NCI-H2107 (cell line): ENCODE results near the gene NPVF.
A peak's percentile ranks its signal among the peaks of the same experiment; 100 is the strongest.

ENCODE experiments used
- DNase-seq: peaks from one replicate; lab custom pipeline; 2025; lab: John Stamatoyannopoulos, UW

Gene NPVF, protein sequence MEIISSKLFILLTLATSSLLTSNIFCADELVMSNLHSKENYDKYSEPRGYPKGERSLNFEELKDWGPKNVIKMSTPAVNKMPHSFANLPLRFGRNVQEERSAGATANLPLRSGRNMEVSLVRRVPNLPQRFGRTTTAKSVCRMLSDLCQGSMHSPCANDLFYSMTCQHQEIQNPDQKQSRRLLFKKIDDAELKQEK

DNA sequence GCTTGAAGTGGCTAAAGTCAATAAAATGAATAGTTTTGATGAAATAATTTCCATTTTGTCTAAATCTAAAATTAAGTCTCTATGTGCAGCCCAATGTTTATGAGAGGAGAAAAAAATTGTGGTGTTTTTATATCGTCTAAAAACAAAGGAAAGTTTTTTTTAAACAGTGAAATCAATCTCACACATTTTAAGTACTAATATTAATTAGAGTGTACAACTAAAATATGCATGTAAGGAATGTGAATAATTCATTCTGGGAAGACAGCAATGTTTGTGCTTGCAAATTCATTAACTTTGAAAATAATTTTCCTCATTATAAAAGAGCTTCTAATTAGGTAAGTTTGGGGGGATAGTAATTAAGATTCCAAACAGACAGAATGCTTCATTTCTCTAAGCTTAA lies at the start of gene NPVF:
Gene NPVF, minus strand, starts transcription at position 101 of the 400 bp plus-strand sequence. Its CDS starts 47 bp downstream, at position 54.
- DNase-seq: no peak

DNA sequence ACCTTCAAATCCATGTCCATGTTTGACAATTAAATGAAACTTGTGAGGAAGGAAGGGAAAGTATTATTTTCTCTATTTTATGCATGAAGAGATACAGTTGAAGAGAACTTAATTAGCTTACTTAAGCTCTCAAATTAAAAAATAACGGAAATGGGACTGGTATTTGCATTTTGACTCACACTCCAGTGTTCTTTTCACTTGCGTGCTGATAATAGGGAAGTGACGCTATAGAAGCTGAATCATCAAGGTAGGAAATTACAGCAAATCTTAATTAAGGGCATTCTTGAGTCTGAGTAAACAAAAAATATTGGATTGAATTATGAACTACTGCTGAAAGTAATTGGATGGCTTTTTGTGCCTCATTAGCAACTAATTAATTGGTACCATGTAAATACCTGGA lies 44.0 kb upstream of the NPVF start:
- DNase-seq: no peak

DNA sequence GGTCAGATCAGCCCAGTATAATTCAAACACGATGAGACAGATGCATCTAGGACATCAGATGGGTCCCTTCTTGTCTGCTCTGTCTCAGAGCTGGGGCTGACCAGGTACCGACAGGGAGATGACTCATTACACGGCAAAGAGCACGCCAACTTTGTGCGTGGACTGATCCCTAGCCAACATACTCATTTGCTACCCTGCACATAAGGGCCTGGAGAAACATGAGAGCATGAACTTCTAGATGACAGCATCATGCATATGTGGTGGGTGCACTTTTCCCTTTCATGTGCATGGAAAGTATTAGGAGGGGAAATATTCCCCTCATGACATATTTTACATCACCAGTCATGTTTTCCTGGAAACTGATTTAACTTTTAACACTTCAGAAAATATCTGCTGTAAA lies 35.1 kb upstream of the NPVF start:
- DNase-seq: no peak

DNA sequence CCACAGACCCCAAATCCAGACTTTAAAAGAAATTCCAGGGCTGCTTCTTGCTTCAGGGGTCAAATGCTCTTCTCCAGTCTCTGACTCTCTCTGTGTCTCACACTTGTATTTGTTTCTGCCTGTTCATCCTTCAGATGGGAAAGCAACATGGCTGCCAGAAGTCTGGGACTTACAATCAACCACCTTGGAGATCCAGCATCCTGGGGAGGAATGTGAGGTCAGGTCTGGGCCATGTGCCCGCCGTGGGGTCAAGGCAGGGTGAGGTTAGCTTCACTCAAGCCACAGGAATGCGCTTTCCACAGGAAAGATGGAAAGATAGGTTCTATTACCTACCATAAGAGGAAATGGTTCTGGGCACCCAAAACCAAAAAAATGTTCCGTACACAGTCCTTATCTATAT lies 34.3 kb upstream of the NPVF start:
- DNase-seq: no peak

DNA sequence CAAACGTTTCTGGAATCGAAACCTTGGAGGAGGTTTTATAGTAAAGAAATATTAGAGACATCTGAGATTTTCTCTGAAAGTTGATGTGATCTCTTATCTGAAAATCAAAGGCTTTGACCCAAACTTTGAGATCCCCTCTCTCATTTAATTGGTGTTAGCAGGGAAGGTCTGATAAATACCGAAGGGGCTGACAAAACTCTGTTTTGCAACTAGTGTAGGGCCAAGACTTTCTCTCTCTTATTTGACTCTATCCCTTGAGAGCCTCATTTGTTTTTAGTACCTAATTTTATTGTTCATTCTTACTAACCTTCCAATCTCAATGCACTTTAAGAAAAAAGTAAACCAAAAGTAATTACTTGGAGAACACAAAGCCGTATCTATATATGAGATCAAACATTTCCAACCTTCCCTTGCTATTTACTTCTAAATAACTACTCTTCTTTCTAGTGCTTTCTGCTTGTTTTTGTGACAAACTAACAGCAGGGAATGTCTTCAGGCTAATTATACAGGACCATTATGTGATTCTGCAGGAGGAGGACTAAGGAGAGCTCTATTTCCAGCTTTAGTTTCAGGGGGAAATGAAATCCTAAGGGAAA lies 33.4 kb upstream of the NPVF start:
- DNase-seq: no peak

DNA sequence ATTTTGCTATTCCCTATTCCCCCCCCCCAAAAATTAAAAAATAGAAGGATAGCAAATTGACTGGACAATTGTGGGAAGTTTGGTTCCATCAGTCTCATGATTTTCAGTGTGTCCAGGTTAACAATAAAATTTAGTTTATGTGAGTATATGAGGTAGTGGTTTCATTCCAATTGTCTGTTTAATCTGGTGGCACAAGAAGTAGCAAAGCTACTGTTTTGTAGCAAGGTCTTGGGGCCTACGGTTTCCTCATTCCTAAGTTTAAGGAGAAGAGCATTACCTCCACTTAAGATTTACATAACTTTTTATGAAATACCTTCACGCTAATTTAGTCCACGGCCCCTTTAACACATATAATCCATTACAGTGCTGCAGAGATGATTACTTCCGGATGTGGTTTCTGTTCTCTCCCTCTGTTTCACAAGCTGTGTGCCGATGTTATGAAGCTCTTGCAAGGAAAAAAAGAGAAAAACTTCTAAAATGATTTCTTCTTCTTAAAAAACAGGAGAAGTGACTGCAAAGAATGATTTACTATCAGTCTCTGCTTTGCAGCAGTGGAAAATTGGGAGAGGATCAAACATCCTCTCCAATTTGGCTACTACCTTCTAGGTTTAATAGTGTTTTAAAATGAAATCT lies 32.7 kb upstream of the NPVF start:
- DNase-seq: no peak

DNA sequence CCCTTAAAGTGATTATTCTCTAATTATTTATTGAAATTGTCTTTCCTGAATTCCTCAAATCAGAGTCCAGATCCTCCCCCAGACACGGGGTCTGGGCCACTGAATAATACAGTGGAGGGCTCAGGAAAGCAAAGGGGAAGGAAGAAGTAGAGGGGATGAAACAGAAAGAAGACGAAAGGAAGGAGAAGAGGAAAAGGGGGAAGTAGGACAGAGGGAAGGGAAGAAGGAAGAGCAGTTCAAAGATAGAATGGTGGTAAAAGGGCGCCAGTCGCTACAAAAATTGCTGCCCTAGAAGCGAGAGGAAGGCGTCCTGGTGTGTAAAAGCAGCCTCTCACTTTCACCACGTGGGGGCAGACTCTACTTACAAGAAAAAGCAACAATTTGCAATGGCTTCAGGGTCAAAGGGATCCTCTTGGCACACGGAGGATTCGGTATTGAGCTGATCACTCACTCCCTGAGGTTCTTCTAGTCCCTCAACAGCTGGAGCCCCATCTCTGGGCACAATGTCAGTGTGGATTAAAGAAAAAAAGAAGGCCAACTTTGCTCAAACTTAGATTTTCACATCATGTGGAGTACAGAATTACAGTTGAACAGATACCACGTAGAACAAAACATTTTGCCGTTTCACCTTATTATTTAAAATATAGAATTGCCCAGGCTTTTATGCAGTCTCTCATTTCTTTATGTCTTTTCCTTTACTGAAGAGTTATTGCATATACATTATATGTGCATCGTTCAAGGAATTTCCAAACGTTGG lies 31.4 kb upstream of the NPVF start:
- peak; percentile 23 for DNase-seq

DNA sequence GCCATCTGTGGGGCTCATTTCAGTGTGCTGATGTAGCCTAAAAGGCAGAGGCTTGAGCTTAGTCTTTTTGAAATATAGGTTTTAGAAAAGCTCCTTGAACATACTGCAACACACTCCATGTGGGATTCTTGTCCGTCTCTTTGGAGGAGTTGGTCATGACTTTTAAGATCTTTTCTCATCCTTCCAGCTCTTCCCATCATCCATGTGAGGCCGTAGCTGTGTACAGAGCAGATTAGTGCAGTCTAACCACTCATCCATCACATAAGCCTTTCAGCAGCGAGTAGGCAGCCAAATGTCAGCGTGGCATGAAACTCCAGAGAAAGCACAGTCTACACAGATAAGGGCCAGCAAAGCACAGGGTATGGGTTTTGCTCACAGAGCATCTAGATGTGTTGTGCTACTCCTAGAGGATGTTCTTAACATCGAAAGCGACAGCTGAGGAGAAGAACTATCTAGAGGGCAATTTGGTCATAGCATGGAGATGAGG lies 28.1 kb upstream of the NPVF start:
- DNase-seq: no peak

DNA sequence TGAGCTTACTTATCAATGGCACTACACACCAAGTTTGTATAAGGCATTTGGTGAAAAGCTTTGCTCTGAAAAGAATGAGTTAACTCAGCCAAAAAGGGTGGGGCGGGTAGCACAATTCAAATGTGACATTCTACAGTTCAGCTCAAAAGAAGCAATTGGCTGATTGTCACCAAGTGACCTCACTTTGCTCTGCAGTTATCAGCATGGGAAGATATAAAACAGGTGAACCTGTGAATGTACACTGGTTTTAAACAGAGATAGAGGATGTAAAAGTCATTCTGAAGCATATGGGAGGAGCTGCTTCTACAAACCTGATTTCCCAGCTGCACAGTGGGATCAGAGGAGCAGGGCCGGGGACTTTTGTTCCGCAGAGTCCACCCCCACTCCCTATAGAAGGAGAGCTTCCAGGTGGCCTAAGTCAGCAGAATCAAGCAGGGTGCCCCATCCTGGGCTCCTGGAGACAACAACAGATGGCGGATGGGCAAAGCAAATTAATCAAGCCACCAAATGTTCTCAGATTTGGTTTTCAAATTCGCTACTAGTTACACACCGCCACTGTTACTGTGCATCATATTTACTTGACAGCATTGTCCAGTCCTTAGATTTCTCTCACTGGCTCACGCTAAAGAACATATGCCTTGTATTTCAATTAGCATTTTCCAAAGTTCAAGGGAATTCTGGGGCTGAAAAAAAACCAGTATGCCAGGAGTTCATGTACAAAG lies 27.5 kb upstream of the NPVF start:
- DNase-seq: no peak

DNA sequence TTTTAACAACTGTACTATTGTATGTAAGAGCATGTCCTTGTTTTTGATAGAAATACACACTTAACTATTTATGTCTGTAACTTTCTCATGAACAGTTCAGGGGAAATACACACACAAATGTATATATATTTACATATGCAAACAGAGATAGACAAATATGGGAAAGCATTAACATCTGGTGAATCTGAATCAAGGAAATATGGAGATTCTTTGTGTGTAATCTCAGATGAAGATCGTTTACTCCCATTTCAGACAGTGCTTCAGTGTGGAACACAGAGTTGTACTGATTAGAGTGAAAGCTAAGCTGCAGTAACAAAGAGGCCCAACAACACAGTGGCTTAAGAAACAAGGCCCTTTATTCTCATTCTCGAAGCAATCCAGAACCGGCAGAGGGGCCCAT lies 26.3 kb upstream of the NPVF start:
- no peak for DNase-seq

DNA sequence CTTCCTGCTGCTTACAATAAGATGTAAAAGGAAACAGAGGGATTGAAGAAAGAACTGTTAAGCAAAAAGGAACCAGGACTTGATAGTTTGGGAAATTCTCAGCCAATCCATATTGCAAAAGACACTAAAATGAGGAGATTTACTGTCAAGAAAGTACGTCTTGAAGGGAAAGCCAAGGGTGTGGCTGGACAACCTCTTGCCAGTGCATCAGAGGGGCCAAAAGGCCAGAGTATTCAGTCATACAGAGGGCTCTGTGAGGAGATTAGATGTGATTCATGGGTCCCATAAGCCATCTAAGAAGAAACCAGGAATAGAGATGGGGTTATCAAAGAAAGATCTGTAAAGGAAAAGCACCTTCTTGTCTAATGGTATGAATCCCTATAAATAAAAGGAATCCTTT lies 25.4 kb upstream of the NPVF start:
- DNase-seq: no peak

DNA sequence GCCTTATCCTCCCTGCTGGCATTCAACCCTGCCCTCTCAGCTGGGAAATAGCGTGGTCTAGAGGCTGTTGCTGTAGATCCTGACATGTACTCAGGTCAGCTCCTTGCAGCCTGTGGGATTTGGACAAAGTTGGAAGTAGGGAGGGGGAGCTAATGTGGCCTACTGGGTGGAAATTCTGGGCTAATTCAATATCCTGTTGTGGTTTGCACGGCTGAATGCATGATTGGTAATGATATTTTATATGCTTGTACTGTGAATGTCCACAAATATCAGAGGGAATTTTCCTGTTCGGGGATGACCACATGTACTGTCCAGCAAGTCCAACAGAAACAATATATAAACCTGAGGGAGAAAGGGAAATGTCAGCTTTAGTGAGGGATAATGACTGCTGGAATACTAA lies 22.1 kb upstream of the NPVF start:
- DNase-seq: no peak

DNA sequence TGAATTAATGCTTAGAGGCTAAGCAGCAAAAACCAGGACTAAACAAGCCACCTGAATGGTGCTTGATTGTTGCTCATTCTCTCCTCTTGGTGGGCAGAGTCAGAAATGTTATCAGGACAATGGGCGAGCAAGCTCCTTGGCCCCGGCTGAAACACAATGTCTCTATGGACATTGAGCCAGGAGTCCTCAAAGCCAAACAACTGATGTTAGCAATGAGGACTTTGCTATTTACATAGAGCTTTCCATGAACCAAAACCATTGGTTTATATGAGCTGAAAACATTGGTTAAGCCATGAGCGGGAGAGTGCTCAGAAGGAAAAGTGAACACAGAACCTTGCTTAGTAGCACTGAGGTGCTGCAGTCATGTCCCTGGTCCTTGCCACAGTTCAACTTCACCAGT lies 21.5 kb upstream of the NPVF start:
- DNase-seq: no peak

DNA sequence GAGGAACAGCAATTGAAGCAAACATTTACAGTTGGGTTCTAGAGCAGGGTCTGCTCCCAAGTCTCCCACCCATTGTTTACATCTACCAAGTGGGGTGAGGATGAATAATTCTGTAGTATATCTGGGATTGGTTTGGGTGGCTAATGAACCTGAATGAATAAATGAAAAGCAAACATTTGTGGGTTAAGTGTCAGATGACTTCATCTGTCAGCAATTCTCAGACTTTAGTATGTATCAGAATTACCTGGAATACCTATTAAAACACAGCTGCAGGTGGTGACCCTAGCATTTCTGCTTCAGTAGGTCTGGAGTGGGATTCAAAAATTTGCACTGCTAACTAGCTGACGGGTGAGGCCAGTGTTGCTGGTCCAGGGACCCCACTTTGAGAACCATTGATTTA lies 18.0 kb upstream of the NPVF start:
- no peak for DNase-seq

DNA sequence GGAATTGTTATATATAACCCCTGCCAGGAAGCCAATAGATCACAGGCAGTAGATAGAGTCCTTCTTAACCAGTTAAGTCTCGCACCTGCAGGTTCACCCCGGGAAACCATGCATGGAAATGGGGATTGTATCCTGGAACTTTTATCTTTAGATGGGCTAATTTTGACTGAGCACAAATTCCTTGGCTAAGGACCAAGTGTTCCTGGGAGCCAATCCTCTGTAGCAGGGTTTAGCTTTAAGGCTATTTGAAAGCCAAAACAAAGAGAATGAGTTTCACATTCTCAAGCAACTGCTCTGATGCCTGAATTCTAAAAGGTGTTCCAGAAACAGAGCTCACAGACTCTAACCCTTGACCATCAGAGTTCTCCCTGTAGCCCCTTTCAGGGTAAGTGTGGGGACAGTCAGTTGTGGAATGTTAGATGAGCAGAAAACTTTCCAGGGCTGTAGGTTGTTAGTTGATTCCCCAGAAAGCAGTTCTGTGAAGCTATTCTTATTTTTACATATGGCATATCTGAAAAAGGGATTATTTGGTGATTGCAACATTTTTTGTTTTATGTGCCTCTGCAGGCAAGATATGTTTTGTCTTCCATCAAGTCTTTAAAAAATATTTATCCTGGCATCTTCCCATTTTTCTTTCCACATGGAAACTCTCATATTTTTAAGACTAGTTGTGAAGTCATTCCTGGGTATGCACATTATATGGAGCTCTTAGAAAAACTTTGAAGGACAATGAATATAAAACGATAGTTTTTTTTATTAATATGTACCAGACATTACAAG lies 16.2 kb upstream of the NPVF start:
- no peak for DNase-seq

DNA sequence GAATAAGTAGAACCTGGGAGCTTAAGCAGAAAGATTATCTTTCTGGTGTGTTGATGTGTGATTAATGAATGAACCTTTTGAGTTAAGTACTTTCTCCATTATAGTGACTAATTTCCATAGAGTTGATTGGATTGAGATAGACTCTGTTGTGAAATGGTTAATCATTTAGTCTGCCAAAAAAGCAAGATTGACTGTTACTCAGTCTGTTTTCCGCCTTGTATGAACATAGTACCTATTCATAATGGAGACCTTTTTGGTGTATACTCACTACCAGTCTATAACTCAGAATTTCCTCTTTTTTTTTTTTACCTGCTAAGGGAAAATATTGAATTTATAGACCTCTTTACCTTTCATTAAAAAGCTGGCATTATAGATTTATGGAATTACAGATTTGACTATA lies 14.4 kb upstream of the NPVF start:
- no peak for DNase-seq

DNA sequence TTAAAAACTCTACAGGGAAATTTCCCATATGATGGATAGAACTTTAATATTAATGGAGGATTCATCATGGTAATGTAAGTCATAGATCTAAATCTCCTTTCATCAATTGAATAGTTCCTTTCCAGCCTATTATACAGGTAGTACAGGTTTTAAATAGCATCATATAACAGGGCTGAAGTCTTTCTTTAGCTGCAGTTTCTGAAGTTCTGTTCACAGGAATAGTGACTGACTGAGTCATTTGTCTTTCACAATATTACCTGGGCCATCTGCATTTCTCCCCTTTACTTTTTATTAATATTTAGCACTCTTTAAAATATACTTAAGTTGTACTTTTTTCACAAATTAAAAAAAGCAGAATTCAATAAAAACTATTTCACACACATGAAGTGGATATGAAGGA lies 12.6 kb upstream of the NPVF start:
- no peak for DNase-seq

DNA sequence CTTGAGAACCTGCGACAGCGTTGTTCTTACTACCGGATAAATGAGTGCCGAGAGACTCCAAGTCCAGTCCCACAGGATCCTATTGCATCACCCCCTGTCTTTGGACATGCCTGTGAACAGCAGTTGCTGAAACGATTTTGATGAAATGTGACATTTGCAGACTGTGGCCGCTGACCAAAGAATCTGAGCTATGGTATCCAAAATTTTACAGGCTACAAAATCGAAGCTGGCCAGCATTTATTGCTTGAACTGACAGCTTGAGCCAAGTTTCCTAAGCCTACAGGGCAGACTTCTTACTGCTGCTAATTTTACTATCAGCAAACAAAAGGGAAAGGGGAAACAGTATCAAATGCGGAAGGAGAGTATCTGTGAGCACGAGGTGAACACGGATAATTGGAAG lies 12.1 kb upstream of the NPVF start:
- no peak for DNase-seq

DNA sequence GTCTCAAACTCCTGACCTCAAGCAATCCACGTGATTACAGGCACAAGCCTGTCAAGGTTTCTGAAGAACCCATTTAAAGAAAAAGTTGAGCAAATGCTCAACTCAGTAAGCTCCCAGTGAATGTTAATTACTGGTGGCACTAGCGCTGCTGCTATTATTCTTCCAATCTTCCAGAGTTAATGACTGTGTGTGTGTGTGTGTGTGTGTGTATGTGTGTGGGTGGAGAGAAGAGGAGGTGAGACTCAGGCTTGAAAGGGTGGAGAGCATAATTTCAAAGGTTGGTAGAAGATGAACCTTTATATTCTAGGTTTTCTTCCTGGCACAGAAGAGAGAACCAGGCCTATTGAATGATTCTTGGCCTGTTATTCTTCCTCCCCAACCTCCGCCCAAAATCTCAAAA lies 11.6 kb upstream of the NPVF start:
- DNase-seq: no peak

DNA sequence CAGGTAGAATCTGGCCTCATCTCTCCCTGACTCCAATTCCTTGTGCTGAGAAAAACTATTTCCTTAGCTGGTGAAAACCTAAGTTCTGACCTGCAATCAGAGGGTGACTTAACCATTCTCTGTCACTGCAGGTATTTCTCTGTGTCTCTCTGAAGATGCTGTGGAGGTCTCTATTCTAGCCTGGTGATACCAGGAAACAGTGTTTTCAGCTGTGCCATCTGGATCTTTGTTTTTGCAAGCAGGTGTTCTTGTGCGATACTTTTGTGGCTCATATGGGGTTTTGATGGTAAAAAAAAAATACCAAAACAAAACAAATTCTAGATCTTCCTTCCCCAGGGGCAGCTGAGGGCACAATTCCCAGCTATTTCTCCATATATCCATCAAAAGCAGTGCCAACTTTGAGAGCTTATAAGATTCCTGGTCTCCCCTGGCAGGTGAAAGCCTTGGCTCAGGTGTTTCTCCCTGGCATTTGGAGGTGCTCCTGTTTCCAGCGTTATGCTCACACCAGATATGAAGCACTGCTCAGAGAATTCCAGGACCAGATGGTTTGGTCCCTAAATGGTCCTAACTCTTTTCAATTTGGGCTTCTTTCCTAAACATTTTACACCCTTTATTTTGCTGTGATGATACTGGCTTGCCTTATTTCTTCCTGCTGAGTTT lies 9.9 kb upstream of the NPVF start:
- no peak for DNase-seq

DNA sequence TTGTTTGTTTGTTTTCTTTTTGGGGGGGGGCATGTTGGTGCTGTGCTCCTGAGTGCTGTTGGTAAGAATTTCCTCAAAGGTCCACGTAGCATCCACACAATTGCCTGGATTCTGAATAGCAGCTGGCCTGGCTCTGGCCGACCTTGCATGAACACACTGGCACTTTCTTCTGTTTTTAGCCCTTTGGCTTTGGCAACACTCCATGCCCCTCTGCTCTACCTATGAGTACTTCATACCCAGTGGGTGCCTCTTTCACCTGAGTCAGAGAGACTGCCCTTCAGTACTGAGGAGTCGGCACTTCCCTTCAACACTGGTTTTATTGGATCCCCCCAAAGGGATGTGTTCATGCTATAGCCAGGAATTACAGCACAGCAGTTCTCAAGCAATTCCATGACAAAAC lies 7.2 kb upstream of the NPVF start:
- DNase-seq: no peak
